Measurements from ENCODE around the gene PSKH1.
"Not testable (repeated sequence)": the region's sequence is repeated elsewhere in the genome, so short reads cannot be mapped to it uniquely, and the experiment has no call there.

The PSKH1 gene

GRCh38 chr16:67892375-67892774 is 679 bp upstream of the PSKH1 start:
- DNase-seq, result no peak

GRCh38 chr16:67893743-67894399 is 817 bp downstream of the PSKH1 start:
- DNase-seq, result no peak

GRCh38 chr16:67897231-67897630 is 4.2 kb downstream of the PSKH1 start:
- DNase-seq, result no peak

GRCh38 chr16:67901734-67902133 is 8.7 kb downstream of the PSKH1 start:
- DNase-seq, result no peak

GRCh38 chr16:67902831-67903230 is 9.8 kb downstream of the PSKH1 start:
- DNase-seq, result no peak

GRCh38 chr16:67907397-67908180 is 14.5 kb downstream of the PSKH1 start:
- DNase-seq, result no peak

- no peak for DNase-seq
Observed at GRCh38 chr16:67909056-67909742, 16.1 kb downstream of the PSKH1 start.

GRCh38 chr16:67910158-67910557 is 17.1 kb downstream of the PSKH1 start:
- DNase-seq, result peak; percentile 8

- no peak for DNase-seq
Observed at GRCh38 chr16:67914758-67915495, 21.9 kb downstream of the PSKH1 start.

- DNase-seq, result not testable (repeated sequence)
Observed at GRCh38 chr16:67915496-67915769, 22.4 kb downstream of the PSKH1 start.

GRCh38 chr16:67915831-67916723 is 23.0 kb downstream of the PSKH1 start:
- no peak for DNase-seq

- DNase-seq, result peak; percentile 73
Observed at GRCh38 chr16:67917140-67917851, 24.2 kb downstream of the PSKH1 start.

- DNase-seq, result peak; percentile 35
Observed at GRCh38 chr16:67917852-67918236, 24.8 kb downstream of the PSKH1 start.

GRCh38 chr16:67919622-67920221 is 26.7 kb downstream of the PSKH1 start:
- DNase-seq, result no peak

- DNase-seq, result peak; percentile 27
Observed at GRCh38 chr16:67922221-67922620, 29.2 kb downstream of the PSKH1 start.

- peak; percentile 99 for DNase-seq
Observed at GRCh38 chr16:67922740-67923139, 29.7 kb downstream of the PSKH1 start.

- peak; percentile 89 for DNase-seq
Observed at GRCh38 chr16:67923414-67924116, 30.5 kb downstream of the PSKH1 start.

- no peak for DNase-seq
Observed at GRCh38 chr16:67924140-67924906, 31.3 kb downstream of the PSKH1 start.

GRCh38 chr16:67926181-67926750 is 33.2 kb downstream of the PSKH1 start:
- peak; percentile 97 for DNase-seq
